SH-SY5Y (cell line): ENCODE data around the gene ABCF3.

Source experiments
- GATA2 ChIP-seq: IDR thresholded peaks from 2 replicates; pipeline ENCODE4 v1.6.1; 2011; ENCODE audit warnings: mild to moderate bottlenecking, low read depth, low read length
- GATA3 ChIP-seq: IDR thresholded peaks from 2 replicates; pipeline ENCODE4 v1.6.1; 2011; ENCODE audit warnings: low read depth, mild to moderate bottlenecking, low read length, moderate library complexity

Gene ABCF3

GRCh38 chr3:184160456-184160855 is 25.5 kb upstream of the ABCF3 start:
- no peak for TF ChIP-seq GATA3
- no peak for TF ChIP-seq GATA2

GRCh38 chr3:184164648-184165330 is 21.2 kb upstream of the ABCF3 start:
- TF ChIP-seq GATA3: no peak
- TF ChIP-seq GATA2: no peak

GRCh38 chr3:184165543-184165942 is 20.5 kb upstream of the ABCF3 start:
- TF ChIP-seq GATA3: no peak
- TF ChIP-seq GATA2: no peak

GRCh38 chr3:184166671-184167070 is 19.3 kb upstream of the ABCF3 start:
- TF ChIP-seq GATA3 (no peak), GATA2 (no peak)

- no peak for TF ChIP-seq GATA2
- TF ChIP-seq GATA3: no peak
Measured at GRCh38 chr3:184167786-184168185, 18.2 kb upstream of the ABCF3 start.

- TF ChIP-seq GATA2: no peak
- no peak for TF ChIP-seq GATA3
Measured at GRCh38 chr3:184168363-184169120, 17.5 kb upstream of the ABCF3 start.

GRCh38 chr3:184169896-184170875 is 15.8 kb upstream of the ABCF3 start:
- TF ChIP-seq GATA3: no peak
- no peak for TF ChIP-seq GATA2

- no peak for TF ChIP-seq GATA3
- no peak for TF ChIP-seq GATA2
Measured at GRCh38 chr3:184171562-184171961, 14.4 kb upstream of the ABCF3 start.

GRCh38 chr3:184172681-184173373 is 13.2 kb upstream of the ABCF3 start:
- TF ChIP-seq GATA3 (no peak), GATA2 (no peak)

GRCh38 chr3:184173374-184173722 is 12.7 kb upstream of the ABCF3 start:
- TF ChIP-seq GATA2 (no peak), GATA3 (no peak)

- TF ChIP-seq GATA3: no peak
- TF ChIP-seq GATA2: no peak
Measured at GRCh38 chr3:184174284-184174645, 11.7 kb upstream of the ABCF3 start.

GRCh38 chr3:184174646-184175492 is 11.1 kb upstream of the ABCF3 start, which contains the start of gene AP2M1:
TSS of gene AP2M1 (plus strand) at chr3:184174855. CDS start at chr3:184176994, 2,139 bp downstream.
- TF ChIP-seq GATA2: no peak
- TF ChIP-seq GATA3: no peak

- TF ChIP-seq GATA2: no peak
- TF ChIP-seq GATA3: no peak
Measured at GRCh38 chr3:184175506-184175905, 10.5 kb upstream of the ABCF3 start.
